PC-9 (cell line): ENCODE measurements around the gene RNF8.
"Not testable (repeated sequence)": the region's sequence is repeated elsewhere in the genome, so short reads cannot be mapped to it uniquely, and the experiment has no call there.

ENCODE experiments used
- CTCF ChIP-seq: fragments of 200-600 bp; sonication (generic); conservative IDR thresholded peaks from 2 replicates; pipeline ENCODE4 v1.6.1; 2017; ENCODE audit warnings: mixed run types, antibody characterized with exemption, mild to moderate bottlenecking, moderate library complexity
- EZH2 ChIP-seq: fragments of 200-600 bp; sonication (generic); IDR thresholded peaks from 2 replicates; pipeline ENCODE4 v1.8.0; 2017; ENCODE audit warnings: antibody characterized with exemption, low read depth

GRCh38 chr6:37401658-37402057 lies 47.9 kb downstream of the RNF8 start:
- TF ChIP-seq CTCF, EZH2: not testable (repeated sequence)
